ENCODE measurements around the gene TBC1D24. TPM values are rescaled to one million over a fixed set of nuclear protein-coding genes. Genes with fewer than 3 reads are reported as not detected.
A peak's percentile ranks its signal among the peaks of the same experiment; 100 is the strongest.

Gene TBC1D24
- total and polyA plus RNA-seq, 9 of the 15 experiments (the other 6 are each of a cell fraction or from before 2014, with no cell fraction given) = 1.7 to 22.6 (median 7.2) TPM

DNA sequence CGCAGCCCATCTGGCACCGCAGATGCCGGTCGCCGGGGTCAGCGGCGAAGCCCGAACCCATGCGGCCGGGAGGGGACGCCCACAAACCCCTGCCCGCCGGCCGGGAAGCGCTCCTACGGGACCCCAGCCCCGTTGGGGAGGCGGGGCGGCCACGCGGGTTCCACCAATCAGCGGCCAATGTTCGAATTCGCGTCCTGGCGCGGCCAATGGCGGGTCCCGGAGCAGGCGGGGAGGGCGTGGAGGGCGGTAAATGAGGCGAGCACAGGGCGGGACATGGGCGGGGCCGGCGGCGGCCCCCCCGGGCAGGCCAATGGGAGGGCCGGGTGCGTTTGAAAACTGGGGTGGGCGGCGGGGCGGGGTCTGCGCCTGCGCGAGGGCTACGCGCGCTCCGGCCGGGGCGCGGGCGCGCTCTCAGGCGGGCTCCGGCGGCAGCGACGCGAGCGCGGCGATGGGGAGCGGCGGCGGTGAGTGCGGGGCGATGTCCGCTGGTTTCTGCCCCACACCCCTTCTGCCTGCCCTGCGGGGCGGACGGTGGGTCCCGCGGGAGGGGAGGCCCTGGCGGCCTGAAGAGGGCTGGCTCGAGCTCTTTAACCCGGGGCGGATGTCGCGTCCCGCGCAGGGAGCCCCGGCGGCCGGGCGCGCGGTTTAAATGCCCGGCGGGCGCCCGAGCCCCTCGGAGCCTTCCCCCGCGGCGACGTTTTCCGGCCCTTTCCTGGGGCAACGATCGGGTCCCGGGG, 45.7 kb upstream of the TBC1D24 start, which contains the start of gene CCNF:
TSS of gene CCNF (plus strand) at position 414 of the 737 bp plus-strand sequence. CDS start at position 449, 35 bp downstream.
- H3K27ac ChIP-seq (ENCODE audit: extremely low read depth, low read depth, low read length) = peak within 1 kb of the TSS; percentile 98
- TF ChIP-seq MEF2D (tag; conservative IDR thresholded peaks at IDR 0.05; ENCODE audit: low read depth) (no peak), ZNF785 (CRISPR knock-in tag; IDR thresholded peaks at IDR 0.05) (no peak), BCOR (IDR thresholded peaks at IDR 0.05) (no peak), ZNF3 (CRISPR knock-in tag; IDR thresholded peaks at IDR 0.05) (no peak), HMGN3 (IDR thresholded peaks at IDR 0.05; ENCODE audit: borderline replicate concordance, extremely low read depth, insufficient read length, low read depth, low read length) (peak; percentile 54), SAP30 (IDR thresholded peaks at IDR 0.05; ENCODE audit: borderline replicate concordance, insufficient read depth, low read depth, low read length, poor library complexity, severe bottlenecking) (peak; percentile 68), CCAR2 (IDR thresholded peaks at IDR 0.05; ENCODE audit: low read depth, low read length) (no peak), SRSF3 (IDR thresholded peaks at IDR 0.05; ENCODE audit: insufficient read depth, low read length) (no peak), ZNF830 (CRISPR knock-in tag; IDR thresholded peaks at IDR 0.05) (no peak), ZBED1 (IDR thresholded peaks at IDR 0.05) (0 out of 2 replicates have a peak, but pooled peaks have one; percentile 31)
- TF ChIP-seq, protein P1, sequence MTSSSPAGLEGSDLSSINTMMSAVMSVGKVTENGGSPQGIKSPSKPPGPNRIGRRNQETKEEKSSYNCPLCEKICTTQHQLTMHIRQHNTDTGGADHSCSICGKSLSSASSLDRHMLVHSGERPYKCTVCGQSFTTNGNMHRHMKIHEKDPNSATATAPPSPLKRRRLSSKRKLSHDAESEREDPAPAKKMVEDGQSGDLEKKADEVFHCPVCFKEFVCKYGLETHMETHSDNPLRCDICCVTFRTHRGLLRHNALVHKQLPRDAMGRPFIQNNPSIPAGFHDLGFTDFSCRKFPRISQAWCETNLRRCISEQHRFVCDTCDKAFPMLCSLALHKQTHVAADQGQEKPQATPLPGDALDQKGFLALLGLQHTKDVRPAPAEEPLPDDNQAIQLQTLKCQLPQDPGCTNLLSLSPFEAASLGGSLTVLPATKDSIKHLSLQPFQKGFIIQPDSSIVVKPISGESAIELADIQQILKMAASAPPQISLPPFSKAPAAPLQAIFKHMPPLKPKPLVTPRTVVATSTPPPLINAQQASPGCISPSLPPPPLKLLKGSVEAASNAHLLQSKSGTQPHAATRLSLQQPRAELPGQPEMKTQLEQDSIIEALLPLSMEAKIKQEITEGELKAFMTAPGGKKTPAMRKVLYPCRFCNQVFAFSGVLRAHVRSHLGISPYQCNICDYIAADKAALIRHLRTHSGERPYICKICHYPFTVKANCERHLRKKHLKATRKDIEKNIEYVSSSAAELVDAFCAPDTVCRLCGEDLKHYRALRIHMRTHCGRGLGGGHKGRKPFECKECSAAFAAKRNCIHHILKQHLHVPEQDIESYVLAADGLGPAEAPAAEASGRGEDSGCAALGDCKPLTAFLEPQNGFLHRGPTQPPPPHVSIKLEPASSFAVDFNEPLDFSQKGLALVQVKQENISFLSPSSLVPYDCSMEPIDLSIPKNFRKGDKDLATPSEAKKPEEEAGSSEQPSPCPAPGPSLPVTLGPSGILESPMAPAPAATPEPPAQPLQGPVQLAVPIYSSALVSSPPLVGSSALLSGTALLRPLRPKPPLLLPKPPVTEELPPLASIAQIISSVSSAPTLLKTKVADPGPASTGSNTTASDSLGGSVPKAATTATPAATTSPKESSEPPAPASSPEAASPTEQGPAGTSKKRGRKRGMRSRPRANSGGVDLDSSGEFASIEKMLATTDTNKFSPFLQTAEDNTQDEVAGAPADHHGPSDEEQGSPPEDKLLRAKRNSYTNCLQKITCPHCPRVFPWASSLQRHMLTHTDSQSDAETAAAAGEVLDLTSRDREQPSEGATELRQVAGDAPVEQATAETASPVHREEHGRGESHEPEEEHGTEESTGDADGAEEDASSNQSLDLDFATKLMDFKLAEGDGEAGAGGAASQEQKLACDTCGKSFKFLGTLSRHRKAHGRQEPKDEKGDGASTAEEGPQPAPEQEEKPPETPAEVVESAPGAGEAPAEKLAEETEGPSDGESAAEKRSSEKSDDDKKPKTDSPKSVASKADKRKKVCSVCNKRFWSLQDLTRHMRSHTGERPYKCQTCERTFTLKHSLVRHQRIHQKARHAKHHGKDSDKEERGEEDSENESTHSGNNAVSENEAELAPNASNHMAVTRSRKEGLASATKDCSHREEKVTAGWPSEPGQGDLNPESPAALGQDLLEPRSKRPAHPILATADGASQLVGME (CRISPR knock-in tag; IDR thresholded peaks at IDR 0.05) = 0 out of 2 replicates have a peak, but pooled peaks have one; percentile 38
- TF ChIP-seq, protein P2, sequence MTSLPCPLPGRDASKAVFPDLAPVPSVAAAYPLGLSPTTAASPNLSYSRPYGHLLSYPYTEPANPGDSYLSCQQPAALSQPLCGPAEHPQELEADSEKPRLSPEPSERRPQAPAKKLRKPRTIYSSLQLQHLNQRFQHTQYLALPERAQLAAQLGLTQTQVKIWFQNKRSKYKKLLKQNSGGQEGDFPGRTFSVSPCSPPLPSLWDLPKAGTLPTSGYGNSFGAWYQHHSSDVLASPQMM (CRISPR knock-in tag; IDR thresholded peaks at IDR 0.05) = no peak
- TF ChIP-seq, protein P3, sequence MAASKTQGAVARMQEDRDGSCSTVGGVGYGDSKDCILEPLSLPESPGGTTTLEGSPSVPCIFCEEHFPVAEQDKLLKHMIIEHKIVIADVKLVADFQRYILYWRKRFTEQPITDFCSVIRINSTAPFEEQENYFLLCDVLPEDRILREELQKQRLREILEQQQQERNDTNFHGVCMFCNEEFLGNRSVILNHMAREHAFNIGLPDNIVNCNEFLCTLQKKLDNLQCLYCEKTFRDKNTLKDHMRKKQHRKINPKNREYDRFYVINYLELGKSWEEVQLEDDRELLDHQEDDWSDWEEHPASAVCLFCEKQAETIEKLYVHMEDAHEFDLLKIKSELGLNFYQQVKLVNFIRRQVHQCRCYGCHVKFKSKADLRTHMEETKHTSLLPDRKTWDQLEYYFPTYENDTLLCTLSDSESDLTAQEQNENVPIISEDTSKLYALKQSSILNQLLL (CRISPR knock-in tag; IDR thresholded peaks at IDR 0.05; ENCODE audit: borderline replicate concordance) = 0 out of 2 replicates have a peak, but pooled peaks have one; percentile 14

More for the DNA sequence above, 45.7 kb upstream of the TBC1D24 start, which contains the start of gene CCNF:
- H3K9me3 ChIP-seq (replicated peaks; ENCODE audit: control insufficient read depth, insufficient read depth, low read depth, low read length) = no peaks in the 10 kb centered on the region
- POLR2A ChIA-PET = interaction anchor here (0.9 to 2.8 kb wide), 9 partner anchors 11 to 274 kb away, joined by 3 to 17 read pairs (median 4); partner anchors contain the start of genes AMDHD2 and TRAF7
- FAIRE-seq = peak; percentile 85
- peak; percentile 98 to 100 (median 98) for DNase-seq (ENCODE audit: extremely low read depth in 1 of 4, low spot score in 3 of 4)
- H2AFZ ChIP-seq (ENCODE audit: low read depth, low read length) = peak within 1 kb of the TSS; percentile 96
- in situ Hi-C loops (cut with MboI) = no loop called here
- peak; percentile 93 for ATAC-seq
- CTCF ChIA-PET (ENCODE audit: low intra/inter-chr PET ratio) = interaction anchor here (0.6 to 3.8 kb wide), 4 partner anchors 11 to 446 kb away, joined by 3 to 17 read pairs (median 8); partner anchors contain the start of gene ABCA3
- H3K4me3 ChIP-seq = peak within 1 kb of the TSS; percentile 93
- WGBS (ENCODE audit: insufficient coverage, low coverage, missing lambda C conversion rate) = 2% methylated on average over 52 of the region's 103 CpGs
- H3K9ac ChIP-seq (ENCODE audit: insufficient read depth in 1 of 2, low read depth in 2 of 2, low read length in 2 of 2) = peak within 1 kb of the TSS; percentile 99
- H3K79me2 ChIP-seq (ENCODE audit: control insufficient read depth, insufficient read depth, low read length) = peaks cover 44% of the 10 kb centered on the region
- intact Hi-C loops (cut with micrococcal nuclease) = loop anchor here (2.0 kb wide), 2 partner anchors 72 to 132 kb away; no protein-coding TSS in a partner anchor
- peaks cover 21 to 34% of the 10 kb centered on the region in 2 experiments; a peak in 4 of 5 replicates for H3K4me1 ChIP-seq (replicated peaks in 1 of 2; ENCODE audit: control insufficient read depth in 2 of 2, insufficient read depth in 2 of 2, low read length in 2 of 2)
- no peaks in the 10 kb centered on the region for H3K27me3 ChIP-seq (ENCODE audit: control insufficient read depth in 2 of 2, insufficient read depth in 2 of 2, low read length in 2 of 2)
- H3K4me2 ChIP-seq (ENCODE audit: insufficient read depth, low read length) = peak within 1 kb of the TSS; percentile 94
- no peaks in the 10 kb centered on the region for H3K9me1 ChIP-seq (ENCODE audit: control insufficient read depth, insufficient read depth, low read length)
- H4K20me1 ChIP-seq (replicated peaks; ENCODE audit: control insufficient read depth, insufficient read depth, low read length) = no peaks in the 10 kb centered on the region; the same call in none of the 2 replicates
- no TSS peak for BruUV-seq (replicated peaks)
- peaks cover 41% of the 10 kb centered on the region for H3K36me3 ChIP-seq (ENCODE audit: control insufficient read depth, insufficient read depth, low read length)
